GM12875 (cell line): ENCODE data around the gene ROR1.

ENCODE experiments used
- H3K4me3 ChIP-seq: one replicate; pipeline ENCODE4 v1.5.1; 2011; ENCODE audit warnings: low read depth, low read length, control low read depth
- TF ChIP-seq, protein P1 (sequence below): IDR thresholded peaks from 2 replicates; pipeline ENCODE4 v1.5.1; 2011; ENCODE audit warnings: low read depth, mild to moderate bottlenecking, control low read depth, inconsistent platforms, low read length, moderate library complexity, borderline replicate concordance; ENCODE audit not compliant: insufficient read depth

ROR1 gene

DNA sequence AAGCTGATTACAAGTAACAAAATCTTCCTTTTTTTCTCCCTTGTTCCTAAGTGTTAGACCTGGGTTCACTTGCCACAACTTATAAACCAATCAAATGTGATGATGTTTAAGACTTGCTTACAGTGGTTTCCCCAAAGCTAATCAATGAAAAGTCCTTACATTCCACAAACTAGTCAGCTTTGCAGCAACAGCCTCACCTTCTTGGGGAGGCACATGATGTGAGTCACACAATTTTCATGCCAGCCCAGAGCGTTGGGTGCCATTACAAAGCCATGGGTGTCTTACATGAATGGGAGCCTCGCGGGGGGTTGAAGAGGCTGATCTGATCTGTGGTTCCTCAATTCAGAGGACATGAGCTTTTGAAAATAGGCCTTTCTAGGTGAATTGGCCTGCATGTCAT lies 338.0 kb downstream of the ROR1 start:
- H3K4me3 ChIP-seq = no peak overlapping the region
- TF ChIP-seq, protein P1, sequence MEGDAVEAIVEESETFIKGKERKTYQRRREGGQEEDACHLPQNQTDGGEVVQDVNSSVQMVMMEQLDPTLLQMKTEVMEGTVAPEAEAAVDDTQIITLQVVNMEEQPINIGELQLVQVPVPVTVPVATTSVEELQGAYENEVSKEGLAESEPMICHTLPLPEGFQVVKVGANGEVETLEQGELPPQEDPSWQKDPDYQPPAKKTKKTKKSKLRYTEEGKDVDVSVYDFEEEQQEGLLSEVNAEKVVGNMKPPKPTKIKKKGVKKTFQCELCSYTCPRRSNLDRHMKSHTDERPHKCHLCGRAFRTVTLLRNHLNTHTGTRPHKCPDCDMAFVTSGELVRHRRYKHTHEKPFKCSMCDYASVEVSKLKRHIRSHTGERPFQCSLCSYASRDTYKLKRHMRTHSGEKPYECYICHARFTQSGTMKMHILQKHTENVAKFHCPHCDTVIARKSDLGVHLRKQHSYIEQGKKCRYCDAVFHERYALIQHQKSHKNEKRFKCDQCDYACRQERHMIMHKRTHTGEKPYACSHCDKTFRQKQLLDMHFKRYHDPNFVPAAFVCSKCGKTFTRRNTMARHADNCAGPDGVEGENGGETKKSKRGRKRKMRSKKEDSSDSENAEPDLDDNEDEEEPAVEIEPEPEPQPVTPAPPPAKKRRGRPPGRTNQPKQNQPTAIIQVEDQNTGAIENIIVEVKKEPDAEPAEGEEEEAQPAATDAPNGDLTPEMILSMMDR = no peak

GRCh38 chr1:64112281-64112680 lies 338.5 kb downstream of the ROR1 start:
- TF ChIP-seq, protein P1 = no peak
- H3K4me3 ChIP-seq = no peak overlapping the region

DNA sequence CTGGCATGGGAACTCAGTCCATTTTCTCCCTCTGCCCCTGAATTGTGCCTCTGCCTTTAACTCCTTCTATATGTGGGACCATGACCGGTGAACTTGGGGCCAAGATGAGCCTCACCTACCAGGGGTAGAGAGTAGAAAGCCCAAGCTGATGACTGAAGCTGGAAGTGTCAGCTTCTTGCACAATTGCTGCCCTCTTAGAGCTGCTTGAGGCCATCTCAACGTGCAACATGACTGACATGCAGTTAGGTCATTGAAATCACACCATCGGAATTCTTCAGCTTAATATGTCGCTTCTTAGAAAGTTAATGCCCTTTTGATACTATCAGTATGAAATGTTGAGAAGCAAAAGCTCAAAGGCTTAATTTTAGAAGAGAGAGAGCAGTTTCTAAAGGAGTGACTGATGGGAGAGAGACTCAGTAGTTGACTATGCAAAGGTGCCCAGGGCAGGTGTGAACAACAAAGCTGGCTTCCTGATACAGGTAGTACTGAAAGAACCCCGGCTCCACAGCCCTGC lies 340.3 kb downstream of the ROR1 start:
- no peak overlapping the region for H3K4me3 ChIP-seq
- TF ChIP-seq, protein P1 = no peak

- TF ChIP-seq, protein P1 = no peak
- no peak overlapping the region for H3K4me3 ChIP-seq
These were observed 342.7 kb downstream of the ROR1 start for GRCh38 chr1:64116537-64116936.

DNA sequence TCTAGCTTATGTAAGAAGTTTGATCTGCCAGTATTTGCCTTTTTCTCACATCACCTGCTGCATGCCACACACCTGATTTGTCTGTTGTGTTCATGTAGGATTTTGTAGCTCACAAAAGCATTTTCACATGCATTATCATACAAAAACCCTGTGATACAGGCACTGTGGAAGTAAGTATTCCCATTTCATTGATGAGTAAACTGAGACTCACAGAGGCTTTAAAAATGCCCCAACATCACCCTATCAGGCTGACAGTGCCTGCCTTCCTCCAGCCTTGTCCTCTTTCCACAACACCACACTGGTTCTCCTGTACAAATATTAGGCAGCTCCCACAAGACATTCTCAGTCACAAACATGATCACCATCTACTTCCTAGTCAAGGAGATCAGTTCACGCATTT lies 343.7 kb downstream of the ROR1 start:
- no peak overlapping the region for H3K4me3 ChIP-seq

GRCh38 chr1:64121766-64122385 lies 348.1 kb downstream of the ROR1 start:
- TF ChIP-seq, protein P1 = no peak
- no peak overlapping the region for H3K4me3 ChIP-seq

More for the DNA sequence above, 343.7 kb downstream of the ROR1 start:
- TF ChIP-seq, protein P1 = no peak

DNA sequence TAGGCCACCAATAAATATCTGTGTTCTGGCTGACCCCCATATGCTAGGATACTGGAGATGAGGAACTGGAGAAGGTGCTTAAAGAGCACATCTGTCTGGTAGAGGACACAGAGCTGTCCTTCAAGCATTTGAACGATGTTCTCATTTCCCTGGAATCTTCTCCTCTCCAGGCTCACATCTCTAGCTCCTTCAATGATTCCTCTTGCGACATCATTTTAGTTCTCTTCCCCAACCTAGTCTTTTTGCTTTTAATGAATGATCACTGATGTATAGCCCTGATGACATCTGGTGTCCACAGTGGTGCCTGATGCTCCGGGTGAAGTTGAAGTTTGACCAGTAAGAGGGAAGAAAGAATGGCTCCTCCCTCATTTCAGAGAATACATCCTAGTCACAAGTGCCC lies 348.8 kb downstream of the ROR1 start:
- TF ChIP-seq, protein P1 = no peak
- no peak overlapping the region for H3K4me3 ChIP-seq
